K562 (cell line): Measurements from ENCODE around the gene FOXS1. TPM values are rescaled to one million over a fixed set of nuclear protein-coding genes. Genes with fewer than 3 reads are reported as not detected.

Experiments used
- ATAC-seq: fragments of 200-7000 bp; cut with Tn5 transposase; 3 replicates; pipeline ENCODE4 v1.9.1; 2020; ENCODE audit warnings: moderate library complexity
- BruUV-seq: library from RNA; stranded (reverse); fragments of 400-500 nt; replicated peaks from 2 replicates; lab custom pipeline; 2021; lab: Mats Ljungman, UMichigan
- CTCF ChIA-PET: fragments of 300-600 bp; formaldehyde crosslinking; extraction: SDS; loops from one replicate; lab custom pipeline; 2021; ENCODE audit warnings: low intra/inter-chr PET ratio; lab: Yijun Ruan, JAX
- POLR2A ChIA-PET: fragments of 300-600, 350-650 bp; sonication (Branson Sonifier 250); formaldehyde crosslinking; extraction: SDS; loops from one replicate; lab custom pipeline; 2021; ENCODE audit warnings: antibody characterized with exemption, inconsistent platforms; lab: Yijun Ruan, JAX
- DNase-seq, 4 experiments: peaks; one replicate each; pipeline versions ENCODE4 v3.0.0 to v3.0.0-alpha.2; 2011 to 2018; ENCODE audit warnings: low spot score in 3 of 4, mixed read lengths in 3 of 4; ENCODE audit errors: extremely low read depth in 1 of 4
- FAIRE-seq: peaks from 2 replicates; lab custom pipeline; 2011; peaks lifted over from hg19 to GRCh38; lab: Jason Lieb, UNC
- H2AFZ ChIP-seq: 2 replicates; pipeline ENCODE4 v1.6.0; 2011; ENCODE audit warnings: low read depth, low read length, control low read depth, inconsistent platforms
- H3K27ac ChIP-seq: fragments of 200-600 bp; 3 replicates; pipeline ENCODE4 v1.8.0; 2011; ENCODE audit warnings: low read depth, mild to moderate bottlenecking, control low read depth, inconsistent platforms, low read length, moderate library complexity, mixed read lengths; ENCODE audit errors: extremely low read depth
- H3K27me3 ChIP-seq, 2 experiments: fragments of 300-600 bp in 1 of 2; 2 replicates in 1 of 2; 3 replicates in 1 of 2; pipeline versions ENCODE4 v1.6.0 to v1.8.0; 2011; ENCODE audit warnings: inconsistent platforms in 2 of 2, low read length in 2 of 2, mild to moderate bottlenecking in 1 of 2, mixed read lengths in 1 of 2, moderate library complexity in 1 of 2; ENCODE audit not compliant: control insufficient read depth in 2 of 2, insufficient read depth in 2 of 2
- H3K36me3 ChIP-seq: fragments of 300-600 bp; 3 replicates; pipeline ENCODE4 v1.8.0; 2011; ENCODE audit warnings: mild to moderate bottlenecking, low read length, inconsistent platforms; ENCODE audit not compliant: control insufficient read depth, insufficient read depth
- H3K4me1 ChIP-seq, 2 experiments: fragments of 200-600 bp in 1 of 2; replicated peaks in 1 of 2; 2 replicates in 1 of 2; 3 replicates in 1 of 2; pipeline versions ENCODE4 v1.5.1 to v1.8.0; 2011; ENCODE audit warnings: inconsistent platforms in 2 of 2, low read length in 2 of 2, mild to moderate bottlenecking in 1 of 2, mixed read lengths in 1 of 2, moderate library complexity in 1 of 2; ENCODE audit not compliant: control insufficient read depth in 2 of 2, insufficient read depth in 2 of 2
- H3K4me2 ChIP-seq: 2 replicates; pipeline ENCODE4 v1.6.1; 2011; ENCODE audit warnings: low read length, control low read depth, inconsistent platforms, mixed read lengths; ENCODE audit not compliant: insufficient read depth
- H3K4me3 ChIP-seq: fragments of 200-600 bp; sonication (generic), shearing (Covaris generic); 2 replicates; pipeline ENCODE4 v1.5.1; 2016; ENCODE audit warnings: control low read depth, inconsistent platforms
- H3K79me2 ChIP-seq: fragments of 200-600 bp; 3 replicates; pipeline ENCODE4 v1.8.0; 2011; ENCODE audit warnings: low read length, inconsistent platforms; ENCODE audit not compliant: control insufficient read depth, insufficient read depth
- H3K9ac ChIP-seq, 2 experiments: 2 replicates each; pipeline versions ENCODE4 v1.6.0 to v1.6.1; 2011; ENCODE audit warnings: low read depth in 2 of 2, low read length in 2 of 2, control low read depth in 1 of 2, inconsistent platforms in 1 of 2, mild to moderate bottlenecking in 1 of 2, mixed read lengths in 1 of 2; ENCODE audit not compliant: insufficient read depth in 1 of 2
- H3K9me1 ChIP-seq: one replicate; pipeline ENCODE4 v1.6.0; 2011; ENCODE audit warnings: inconsistent platforms, mild to moderate bottlenecking, low read length, moderate library complexity; ENCODE audit not compliant: control insufficient read depth, insufficient read depth
- H3K9me3 ChIP-seq: replicated peaks from 2 replicates; pipeline ENCODE4 v1.5.1; 2011; ENCODE audit warnings: low read depth, low read length, inconsistent platforms; ENCODE audit not compliant: control insufficient read depth, insufficient read depth
- H4K20me1 ChIP-seq: replicated peaks from 2 replicates; pipeline ENCODE4 v1.6.1; 2011; ENCODE audit warnings: low read length, inconsistent platforms, mixed read lengths; ENCODE audit not compliant: control insufficient read depth, insufficient read depth
- BCOR ChIP-seq: fragments of 450-650 bp; IDR thresholded peaks from 2 replicates; pipeline ENCODE4 v1.6.1; 2016
- HDAC2 ChIP-seq: fragments of 450-650 bp; IDR thresholded peaks from 2 replicates; pipeline ENCODE4 v1.6.1; 2016; ENCODE audit warnings: mild to moderate bottlenecking
- HLTF ChIP-seq: fragments of 450-650 bp; IDR thresholded peaks from 2 replicates; pipeline ENCODE4 v1.6.1; 2016
- HNRNPLL ChIP-seq: fragments of 200-400 bp; formaldehyde crosslinking; IDR thresholded peaks from 2 replicates; pipeline ENCODE4 v1.6.1; 2017; ENCODE audit warnings: low read length, low read depth, mild to moderate bottlenecking; ENCODE audit not compliant: poor library complexity, severe bottlenecking
- MEIS2 ChIP-seq: fragments of 450-650 bp; IDR thresholded peaks from 2 replicates; pipeline ENCODE4 v1.6.1; 2014; ENCODE audit warnings: mild to moderate bottlenecking; ENCODE audit not compliant: partially characterized antibody
- RAD21 ChIP-seq, 2 experiments: fragments of 250-450 bp in 1 of 2; fragments of 450-650 bp in 1 of 2; sonication (Bioruptor Pico) in 1 of 2; formaldehyde crosslinking in 1 of 2; IDR thresholded peaks in 1 of 2; conservative IDR thresholded peaks in 1 of 2; 2 replicates each; pipeline versions ENCODE4 v1.4.0 to v1.8.0; 2020 to 2022; ENCODE audit warnings: mild to moderate bottlenecking in 2 of 2, moderate library complexity in 1 of 2
- RB1 ChIP-seq: fragments of 450-650 bp; IDR thresholded peaks from 2 replicates; pipeline ENCODE4 v1.6.1; 2017; ENCODE audit warnings: low read depth, mild to moderate bottlenecking
- SMARCA5 ChIP-seq: fragments of 450-650 bp; IDR thresholded peaks from 2 replicates; pipeline ENCODE4 v1.6.1; 2016
- SMC3 ChIP-seq: conservative IDR thresholded peaks from 2 replicates; pipeline ENCODE4 v1.6.1; 2011; ENCODE audit warnings: low read depth, low read length, improper control_type of control experiment; ENCODE audit not compliant: insufficient read depth
- WGBS: fragments of 100-300 bp; shearing (Covaris generic); methylation state at CpG from one replicate; pipeline ENCODE4 v1.1.6; 2016; ENCODE audit warnings: low coverage, mixed read lengths; ENCODE audit not compliant: insufficient coverage; ENCODE audit errors: missing lambda C conversion rate; 5-methylcytosine and 5-hydroxymethylcytosine counted together
- in situ Hi-C: fragments of 300-500 bp; cut with MboI; formaldehyde crosslinking; loops from 4 replicates; pipeline ENCODE4 v1.15.0; 2018; ENCODE audit warnings: inconsistent platforms, mixed read lengths
- intact Hi-C: fragments of 100-400 bp; cut with micrococcal nuclease; formaldehyde crosslinking; loops from 2 replicates; pipeline ENCODE4 v1.14.2; 2022
- polyA plus RNA-seq, 8 experiments: library from polyadenylated mRNA; depleted of rRNA in 4 of 8; stranded (reverse) in 5 of 8; unstranded in 3 of 8; fragments of >200 nt; fragmentation: Nextera tagmentation in 2 of 8; fragmentation: Illumina TruSeq in 1 of 8; extraction: Ambion mirVana in 2 of 8; extraction: Trizol in 1 of 8; gene quantifications; 2 replicates each; pipeline versions ENCODE4 v1.2.1 to v1.2.3, GENCODE V29; 2011 to 2014; ENCODE audit warnings: inconsistent platforms in 1 of 8, missing spikeins in 1 of 8
- total RNA-seq, 7 experiments: library from RNA; depleted of rRNA in 6 of 7; stranded (reverse); fragments of >200 nt in 6 of 7; fragmentation: Illumina TruSeq in 2 of 7; extraction: Trizol in 2 of 7; gene quantifications; 2 replicates each; pipeline versions ENCODE4 v1.2.1 to v1.2.3, GENCODE V29; 2011 to 2021; ENCODE audit warnings: low replicate concordance in 1 of 7
- TF ChIP-seq, protein P1 (sequence below): sonication (generic); formaldehyde crosslinking; IDR thresholded peaks from 2 replicates; pipeline ENCODE4 v1.8.0; 2022; ENCODE audit warnings: missing genetic modification reagents, mild to moderate bottlenecking, moderate library complexity, borderline replicate concordance
- TF ChIP-seq, protein P2 (sequence below), 2 experiments: fragments of 450-650 bp; formaldehyde crosslinking in 1 of 2; IDR thresholded peaks; 2 replicates each; pipeline versions ENCODE4 v1.4.0 to v1.6.1; 2014 to 2020; ENCODE audit warnings: mild to moderate bottlenecking in 2 of 2, borderline replicate concordance in 1 of 2, low read depth in 1 of 2

The FOXS1 gene
- total and polyA plus RNA-seq, 9 of the 15 experiments (the other 6 are each of a cell fraction or from before 2014, with no cell fraction given), result not detected

DNA sequence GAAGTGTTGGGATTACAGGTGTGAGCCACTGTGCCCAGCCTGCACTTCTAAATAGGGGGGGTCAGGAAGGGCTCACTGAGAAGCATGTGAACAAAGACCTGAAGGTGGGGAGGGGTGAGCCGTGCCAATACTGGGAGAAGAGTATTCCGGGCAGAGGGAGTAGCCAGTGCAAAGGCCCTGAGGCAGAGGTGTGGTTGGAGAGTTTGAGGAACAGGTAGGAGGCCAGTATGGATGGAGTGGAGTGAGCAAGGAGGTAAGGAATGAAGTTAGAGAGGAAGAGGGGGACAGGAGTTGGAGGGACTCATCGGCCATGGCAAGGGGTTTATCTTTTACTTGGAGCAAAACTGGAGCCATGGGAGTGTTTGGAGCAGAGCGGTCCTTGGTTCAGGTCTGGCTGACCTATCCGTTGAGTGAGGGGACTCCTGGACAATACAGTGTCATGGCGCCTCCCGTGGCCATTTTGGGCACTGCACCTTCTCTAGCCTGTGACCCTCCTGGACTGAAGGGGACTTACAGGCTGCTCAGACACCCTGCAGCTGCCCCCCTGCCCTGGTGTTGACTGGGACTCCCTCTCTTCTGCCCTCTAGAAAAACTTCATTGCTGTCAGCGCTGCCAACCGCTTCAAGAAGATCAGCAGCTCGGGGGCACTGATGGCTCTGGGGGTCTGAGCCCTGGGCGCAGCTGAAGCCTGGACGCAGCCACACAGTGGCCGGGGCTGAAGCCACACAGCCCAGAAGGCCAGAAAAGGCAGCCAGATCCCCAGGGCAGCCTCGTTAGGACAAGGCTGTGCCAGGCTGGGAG lies 12.1 kb downstream of the FOXS1 start:
- intact Hi-C loops (loop anchor here (5.0 kb wide), 1 partner anchor 106 kb away; no protein-coding TSS in a partner anchor), in situ Hi-C loops (loop anchor here (25.0 kb wide), 1 partner anchor 829 kb away; the partner anchor contains the start of gene C20orf203)
- Histone ChIP-seq H2AFZ (no peak overlapping the region), H3K9me3 (no peaks in the 10 kb centered on the region), H3K9ac (peak overlapping the region in 1 of 2 experiments; percentile 40; a peak in 1 of 4 replicates), H4K20me1 (0 out of 2 replicates have a peak, but pooled peaks cover 6% of the 10 kb centered on the region), H3K4me2 (no peak overlapping the region), H3K4me3 (no peak overlapping the region), H3K36me3 (no peaks in the 10 kb centered on the region), H3K27me3 (no peaks in the 10 kb centered on the region), H3K9me1 (no peaks in the 10 kb centered on the region), H3K4me1 (peaks cover 29 to 45% of the 10 kb centered on the region in 2 experiments), H3K27ac (no peak overlapping the region), H3K79me2 (no peaks in the 10 kb centered on the region)
- FAIRE-seq (peak; percentile 78), DNase-seq (peak; percentile 82 to 89 (median 84)), ATAC-seq (peak; percentile 86)
- BruUV-seq, result no TSS peak
- POLR2A ChIA-PET, result no interaction called here
- CTCF ChIA-PET, result interaction anchor here (0.5 to 1.7 kb wide), 2 partner anchors 188 to 198 kb away, joined by 4 read pairs; no protein-coding TSS in a partner anchor
- WGBS, result 11% methylated on average over 11 of the region's 14 CpGs
- TF ChIP-seq HNRNPLL (no peak), HLTF (peak; percentile 43; the same call in 1 of the 2 replicates), BCOR (peak; percentile 72), MEIS2 (peak; percentile 3), SMARCA5 (peak; percentile 86), SMC3 (0 out of 2 replicates have a peak, but pooled peaks have one; percentile 22), HDAC2 (0 out of 2 replicates have a peak, but pooled peaks have one; percentile 24), RAD21 (CRISPR knock-in tag; conservative IDR thresholded peaks at IDR 0.05 in 1 of 2, IDR thresholded peaks at IDR 0.05 in 1 of 2) (peak in 1 of 2 experiments; percentile 58; a peak in 2 of 4 replicates), RB1 (peak; percentile 46; the same call in 1 of the 2 replicates)
- TF ChIP-seq, protein P1, sequence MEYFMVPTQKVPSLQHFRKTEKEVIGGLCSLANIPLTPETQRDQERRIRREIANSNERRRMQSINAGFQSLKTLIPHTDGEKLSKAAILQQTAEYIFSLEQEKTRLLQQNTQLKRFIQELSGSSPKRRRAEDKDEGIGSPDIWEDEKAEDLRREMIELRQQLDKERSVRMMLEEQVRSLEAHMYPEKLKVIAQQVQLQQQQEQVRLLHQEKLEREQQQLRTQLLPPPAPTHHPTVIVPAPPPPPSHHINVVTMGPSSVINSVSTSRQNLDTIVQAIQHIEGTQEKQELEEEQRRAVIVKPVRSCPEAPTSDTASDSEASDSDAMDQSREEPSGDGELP, result 0 out of 2 replicates have a peak, but pooled peaks have one; percentile 20
- TF ChIP-seq, protein P2, sequence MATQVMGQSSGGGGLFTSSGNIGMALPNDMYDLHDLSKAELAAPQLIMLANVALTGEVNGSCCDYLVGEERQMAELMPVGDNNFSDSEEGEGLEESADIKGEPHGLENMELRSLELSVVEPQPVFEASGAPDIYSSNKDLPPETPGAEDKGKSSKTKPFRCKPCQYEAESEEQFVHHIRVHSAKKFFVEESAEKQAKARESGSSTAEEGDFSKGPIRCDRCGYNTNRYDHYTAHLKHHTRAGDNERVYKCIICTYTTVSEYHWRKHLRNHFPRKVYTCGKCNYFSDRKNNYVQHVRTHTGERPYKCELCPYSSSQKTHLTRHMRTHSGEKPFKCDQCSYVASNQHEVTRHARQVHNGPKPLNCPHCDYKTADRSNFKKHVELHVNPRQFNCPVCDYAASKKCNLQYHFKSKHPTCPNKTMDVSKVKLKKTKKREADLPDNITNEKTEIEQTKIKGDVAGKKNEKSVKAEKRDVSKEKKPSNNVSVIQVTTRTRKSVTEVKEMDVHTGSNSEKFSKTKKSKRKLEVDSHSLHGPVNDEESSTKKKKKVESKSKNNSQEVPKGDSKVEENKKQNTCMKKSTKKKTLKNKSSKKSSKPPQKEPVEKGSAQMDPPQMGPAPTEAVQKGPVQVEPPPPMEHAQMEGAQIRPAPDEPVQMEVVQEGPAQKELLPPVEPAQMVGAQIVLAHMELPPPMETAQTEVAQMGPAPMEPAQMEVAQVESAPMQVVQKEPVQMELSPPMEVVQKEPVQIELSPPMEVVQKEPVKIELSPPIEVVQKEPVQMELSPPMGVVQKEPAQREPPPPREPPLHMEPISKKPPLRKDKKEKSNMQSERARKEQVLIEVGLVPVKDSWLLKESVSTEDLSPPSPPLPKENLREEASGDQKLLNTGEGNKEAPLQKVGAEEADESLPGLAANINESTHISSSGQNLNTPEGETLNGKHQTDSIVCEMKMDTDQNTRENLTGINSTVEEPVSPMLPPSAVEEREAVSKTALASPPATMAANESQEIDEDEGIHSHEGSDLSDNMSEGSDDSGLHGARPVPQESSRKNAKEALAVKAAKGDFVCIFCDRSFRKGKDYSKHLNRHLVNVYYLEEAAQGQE (IDR thresholded peaks at IDR 0.05; ENCODE audit: borderline replicate concordance), result 0 out of 2 replicates have a peak, but pooled peaks have one; percentile 7
- TF ChIP-seq, protein P2 (CRISPR knock-in tag; IDR thresholded peaks at IDR 0.05; ENCODE audit: low read depth), result no peak
